Mammary epithelial cell (primary cell): ENCODE data around the gene DCC.

Experiments
- CTCF ChIP-seq, 2 donors: IDR thresholded peaks in 1 of 2; conservative IDR thresholded peaks in 1 of 2; 2 replicates each; pipeline ENCODE4 v1.5.1; 2011 to 2012; ENCODE audit warnings: inconsistent platforms in 2 of 2, low read length in 2 of 2, mild to moderate bottlenecking in 2 of 2, control low read depth in 1 of 2, low read depth in 1 of 2; ENCODE audit not compliant: insufficient read depth in 1 of 2; ENCODE audit errors: extremely low read depth in 1 of 2
- EZH2 ChIP-seq: IDR thresholded peaks from 2 replicates; pipeline ENCODE4 v1.6.1; 2012; ENCODE audit warnings: low read length, inconsistent platforms, borderline replicate concordance

- no peak for TF ChIP-seq EZH2
- no peak for TF ChIP-seq CTCF (conservative IDR thresholded peaks at IDR 0.05 in 1 of 2, IDR thresholded peaks at IDR 0.05 in 1 of 2; ENCODE audit: extremely low read depth in 1 of 2, insufficient read depth in 1 of 2, low read depth in 1 of 2, low read length in 2 of 2)
Observed at GRCh38 chr18:53458944-53459580, 1119.1 kb downstream of the DCC start.
